ENCODE data around the gene CCDC12.

The CCDC12 gene

GRCh38 chr3:46976326-46977190 is at the start of gene CCDC12:
Gene CCDC12, minus strand, starts transcription at chr3:46976745. Its CDS starts 13 bp downstream, at chr3:46976732.
- peak; percentile 99 for DNase-seq (ENCODE audit: low spot score)

DNA sequence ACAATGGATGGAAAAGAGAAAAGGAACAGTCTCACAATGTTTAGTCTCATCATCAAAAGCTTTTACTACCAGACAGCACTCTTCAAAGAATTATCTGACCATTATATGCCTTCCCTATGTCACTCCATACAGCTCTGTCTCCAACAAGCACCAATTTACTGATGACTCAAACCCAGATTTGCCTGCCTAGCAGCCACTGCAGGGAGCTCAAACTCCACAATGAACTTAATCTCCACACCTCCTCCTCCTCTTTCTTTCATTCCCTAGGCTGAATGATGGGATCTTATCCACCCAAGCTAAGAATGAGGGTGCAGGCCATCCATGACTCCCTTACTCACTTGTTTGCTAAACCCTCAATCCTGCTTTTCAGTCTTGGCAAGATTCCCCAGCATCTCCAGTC is 48.4 kb upstream of the CCDC12 start:
- DNase-seq (ENCODE audit: low spot score) = no peak

- no peak for DNase-seq (ENCODE audit: low spot score)
Observed at GRCh38 chr3:47022641-47023071, 46.1 kb upstream of the CCDC12 start.

DNA sequence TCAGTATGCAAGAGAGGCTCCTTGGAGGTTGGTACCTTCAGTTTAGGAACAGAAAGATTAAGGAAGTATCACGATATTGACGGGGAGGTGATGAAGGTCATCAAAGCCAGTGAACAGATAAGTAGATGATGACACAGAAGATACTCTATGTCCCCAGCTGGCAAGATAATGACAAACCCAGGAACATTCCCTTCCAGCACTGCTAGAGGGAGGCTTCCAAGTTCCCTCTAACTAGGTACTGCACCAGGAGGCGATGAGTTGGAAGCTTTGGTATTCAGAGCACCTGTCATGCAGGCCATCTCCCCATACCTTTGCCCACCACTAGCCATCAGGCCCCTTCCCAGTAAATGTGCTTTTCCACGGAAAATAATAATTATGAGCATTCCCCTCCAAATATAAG is 43.8 kb upstream of the CCDC12 start:
- DNase-seq (ENCODE audit: low spot score) = no peak

GRCh38 chr3:47019201-47019600 is 42.7 kb upstream of the CCDC12 start:
- DNase-seq (ENCODE audit: low spot score) = no peak

- no peak for DNase-seq (ENCODE audit: low spot score)
Observed at GRCh38 chr3:47018269-47018611, 41.7 kb upstream of the CCDC12 start.

DNA sequence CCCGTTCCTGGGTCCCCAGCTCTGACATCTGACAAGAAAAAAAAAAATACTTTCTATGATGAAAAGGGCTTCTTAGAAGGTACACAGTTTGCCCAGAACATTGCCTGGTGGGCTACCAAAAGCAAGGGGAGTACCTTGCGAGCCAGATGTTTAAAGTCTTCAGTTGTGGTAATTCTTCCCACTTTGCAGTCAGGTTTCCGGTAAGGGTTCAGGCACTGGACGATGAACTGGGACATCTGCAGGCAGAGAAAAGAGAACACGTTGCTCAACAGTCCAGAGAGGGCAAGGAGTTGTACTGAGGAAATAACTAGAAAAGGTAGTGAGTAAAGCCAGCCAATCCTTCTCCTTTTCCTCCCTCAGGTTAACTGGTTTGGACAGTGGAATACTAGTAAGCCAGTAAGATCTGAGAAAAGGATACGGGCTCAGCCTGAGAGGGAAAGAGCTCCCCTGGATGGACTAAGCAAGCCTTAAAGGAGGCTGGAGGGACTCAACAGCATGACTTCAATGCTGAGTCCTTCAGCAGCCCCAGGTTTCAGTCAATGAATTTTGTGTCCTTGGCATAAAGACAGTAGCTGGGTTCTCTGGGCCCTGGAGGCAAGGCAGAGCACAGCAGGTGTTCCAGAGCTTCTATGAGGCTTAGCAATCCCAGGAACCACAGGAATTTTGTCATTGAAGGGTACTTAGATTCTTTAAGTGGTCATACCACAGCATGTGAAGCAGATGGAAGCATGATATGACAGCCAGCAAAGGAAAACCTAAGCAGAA is 41.1 kb upstream of the CCDC12 start:
- DNase-seq (ENCODE audit: low spot score) = no peak

DNA sequence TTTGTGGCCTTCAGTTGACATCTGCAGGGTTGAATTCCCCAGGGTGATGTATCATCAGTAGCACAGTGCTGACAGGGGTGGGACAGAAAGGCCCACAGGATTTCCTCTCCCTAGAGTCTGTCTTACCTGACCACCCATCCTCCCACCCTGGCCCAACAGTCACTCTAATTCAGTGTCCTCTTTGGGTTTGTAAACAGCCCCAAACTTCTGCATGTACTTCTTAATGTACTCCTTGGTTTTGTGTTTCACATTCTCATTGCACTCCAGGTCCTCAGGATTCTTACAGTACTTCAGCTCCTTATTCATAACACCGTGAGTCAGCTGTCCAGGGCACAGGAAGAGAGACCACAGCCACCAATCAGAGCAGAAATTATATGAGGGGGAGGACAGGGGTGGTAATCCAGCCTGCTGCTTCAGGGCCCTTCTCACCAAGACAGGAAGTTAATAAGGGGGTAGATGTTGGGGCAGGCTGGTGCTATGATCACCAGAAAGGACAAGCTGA is 40.4 kb upstream of the CCDC12 start:
- peak; percentile 42 for DNase-seq (ENCODE audit: low spot score)

GRCh38 chr3:47016086-47016933 is 39.8 kb upstream of the CCDC12 start:
- DNase-seq (ENCODE audit: low spot score) = no peak

DNA sequence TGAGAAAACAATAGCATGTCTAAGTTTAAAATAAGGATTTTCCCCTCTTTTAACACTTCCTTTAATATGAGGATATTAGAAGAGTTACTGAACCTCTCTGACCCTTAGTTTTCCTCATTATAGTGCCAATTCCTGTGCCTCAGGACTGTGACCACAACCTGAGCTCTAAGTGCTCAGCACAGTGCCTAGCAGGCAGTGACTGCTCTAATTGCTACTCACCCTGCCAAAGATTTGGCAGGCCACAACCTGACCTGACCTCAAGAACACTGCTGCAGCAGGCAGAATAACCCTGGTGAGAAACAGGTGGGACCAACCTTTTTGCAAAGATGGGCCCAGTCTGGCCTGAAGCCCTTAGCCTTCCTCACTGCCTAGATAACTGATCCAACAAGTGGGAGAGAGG is 38.6 kb upstream of the CCDC12 start:
- DNase-seq (ENCODE audit: low spot score) = no peak

DNA sequence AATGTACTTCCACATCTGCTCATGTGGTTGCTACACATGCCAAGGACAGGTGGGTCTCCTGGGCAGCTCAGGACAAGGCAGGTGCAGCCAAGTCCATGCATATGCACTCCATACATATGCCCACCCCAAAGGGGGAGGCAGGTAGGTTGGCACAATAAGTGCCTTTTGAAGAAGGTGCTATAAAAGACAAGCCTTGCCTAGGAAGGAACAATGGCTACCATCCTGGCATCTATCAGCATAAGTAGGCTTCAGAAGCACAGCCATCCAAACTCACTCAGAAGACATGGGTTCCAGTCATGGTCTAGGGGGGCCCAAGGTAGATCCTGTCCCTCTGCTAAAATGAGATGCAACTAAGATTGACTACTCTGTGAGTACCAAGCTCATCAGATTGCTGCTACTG is 37.5 kb upstream of the CCDC12 start:
- no peak for DNase-seq (ENCODE audit: low spot score)

DNA sequence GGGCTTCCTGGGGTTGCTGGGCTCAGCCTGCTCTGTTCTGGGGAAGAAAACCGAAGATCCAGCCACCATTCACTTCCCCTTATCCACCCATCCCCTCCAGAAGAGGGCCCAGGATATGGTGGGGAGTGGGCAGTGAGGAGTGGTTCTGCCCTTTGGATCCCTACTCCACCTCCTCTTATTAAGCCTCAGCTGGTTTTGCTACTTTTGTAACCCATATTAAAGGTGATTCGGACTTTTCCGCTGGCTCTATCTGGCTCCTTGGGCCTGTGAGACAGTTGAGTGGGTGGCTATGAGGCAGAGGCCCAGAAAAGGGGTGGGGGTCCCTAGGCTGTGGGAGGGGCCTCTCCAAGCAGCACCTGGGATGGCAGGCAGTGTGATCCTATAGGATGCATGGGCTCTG is 36.7 kb upstream of the CCDC12 start:
- no peak for DNase-seq (ENCODE audit: low spot score)

DNA sequence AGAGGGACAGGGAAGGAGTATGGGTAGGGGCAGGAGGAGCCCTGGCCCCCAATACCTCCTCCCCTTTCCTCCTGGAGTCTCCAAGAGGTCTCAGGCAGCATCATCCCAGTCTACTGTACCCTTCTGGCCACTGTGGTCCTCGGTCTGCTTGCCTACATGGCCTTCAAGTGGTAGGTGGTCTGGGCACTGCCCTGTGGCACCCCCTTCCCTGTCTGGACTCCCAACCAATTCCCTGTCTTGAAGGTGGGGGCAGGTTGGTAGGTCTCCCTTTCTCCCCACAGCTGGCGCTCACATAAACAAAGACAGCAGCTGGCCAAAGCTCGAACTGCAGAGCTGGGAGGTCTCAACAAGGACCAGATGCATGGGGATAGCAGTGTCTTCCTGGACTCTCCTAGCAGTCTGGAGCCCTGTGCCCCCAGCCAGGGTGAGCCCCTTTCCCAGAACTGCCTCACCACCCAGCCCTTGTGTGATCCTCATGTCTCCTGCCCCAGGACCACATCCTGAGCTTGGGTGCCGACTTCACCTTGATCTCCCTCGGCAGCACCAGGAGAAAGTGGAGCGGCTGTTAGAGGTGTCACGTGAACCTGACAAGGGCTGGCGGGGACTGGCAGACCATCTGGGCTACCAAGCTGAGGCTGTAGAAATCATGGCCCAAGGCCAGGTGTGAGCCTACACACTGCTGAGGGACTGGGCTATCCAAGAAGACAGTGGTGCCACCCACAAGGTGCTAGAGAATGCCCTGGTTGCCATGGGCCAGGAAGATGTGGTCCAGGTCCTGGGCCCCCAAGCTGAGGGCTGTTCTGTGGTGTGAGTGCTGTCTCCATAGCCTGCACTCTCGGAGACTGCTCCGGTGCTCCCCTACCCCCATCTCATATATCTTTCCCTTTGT is 36.0 kb upstream of the CCDC12 start:
- no peak for DNase-seq (ENCODE audit: low spot score)

- DNase-seq (ENCODE audit: low spot score) = no peak
Observed at GRCh38 chr3:47011371-47011770, 34.8 kb upstream of the CCDC12 start.

- no peak for DNase-seq (ENCODE audit: low spot score)
Observed at GRCh38 chr3:47010910-47011309, 34.4 kb upstream of the CCDC12 start.

GRCh38 chr3:47010111-47010712 is 33.7 kb upstream of the CCDC12 start:
- no peak for DNase-seq (ENCODE audit: low spot score)

DNA sequence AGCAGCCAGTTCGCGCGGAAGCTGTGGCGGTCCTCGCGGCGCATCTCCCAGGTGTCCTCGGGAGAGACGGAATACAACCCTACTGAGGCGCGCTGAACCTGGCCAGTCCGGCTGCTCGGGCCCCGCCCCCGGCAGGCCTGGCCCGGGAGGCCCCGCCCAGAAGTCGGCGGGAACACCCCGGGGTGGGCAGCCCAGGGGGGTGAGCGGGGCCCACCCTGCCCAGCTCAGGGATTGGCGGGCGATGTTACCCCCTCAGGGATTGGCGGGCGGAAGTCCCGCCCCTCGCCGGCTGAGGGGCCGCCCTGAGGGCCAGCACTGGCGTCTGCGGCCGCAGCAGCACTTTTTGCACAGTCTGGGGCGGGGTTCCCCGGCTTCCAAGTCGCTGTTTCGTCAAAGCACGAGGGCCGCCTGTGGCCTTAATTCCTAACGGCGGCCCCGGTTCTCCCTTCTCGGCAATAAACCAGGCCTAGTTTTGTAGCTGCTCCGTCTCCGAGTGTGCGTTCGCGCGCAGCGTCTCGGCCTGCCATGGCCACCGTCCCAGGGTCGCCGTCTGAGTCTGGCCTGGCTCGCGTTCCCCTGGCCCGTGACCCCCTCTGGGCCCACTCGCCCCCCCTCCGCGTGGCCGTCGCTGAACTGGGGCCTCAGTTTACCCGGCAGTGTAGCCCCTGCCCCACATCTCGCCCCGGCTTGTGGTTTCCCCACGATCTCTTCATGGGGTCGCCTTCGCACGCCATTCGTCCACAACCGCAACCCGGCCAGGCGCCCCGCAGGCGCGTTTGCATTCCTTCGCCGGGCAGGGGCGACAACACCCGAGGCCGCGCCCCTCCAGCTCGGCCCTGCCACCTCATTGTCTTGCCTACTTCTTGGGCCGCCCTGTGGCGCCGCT is 32.9 kb upstream of the CCDC12 start:
- DNase-seq (ENCODE audit: low spot score) = peak; percentile 95

GRCh38 chr3:47008851-47009224 is 32.3 kb upstream of the CCDC12 start:
- no peak for DNase-seq (ENCODE audit: low spot score)

DNA sequence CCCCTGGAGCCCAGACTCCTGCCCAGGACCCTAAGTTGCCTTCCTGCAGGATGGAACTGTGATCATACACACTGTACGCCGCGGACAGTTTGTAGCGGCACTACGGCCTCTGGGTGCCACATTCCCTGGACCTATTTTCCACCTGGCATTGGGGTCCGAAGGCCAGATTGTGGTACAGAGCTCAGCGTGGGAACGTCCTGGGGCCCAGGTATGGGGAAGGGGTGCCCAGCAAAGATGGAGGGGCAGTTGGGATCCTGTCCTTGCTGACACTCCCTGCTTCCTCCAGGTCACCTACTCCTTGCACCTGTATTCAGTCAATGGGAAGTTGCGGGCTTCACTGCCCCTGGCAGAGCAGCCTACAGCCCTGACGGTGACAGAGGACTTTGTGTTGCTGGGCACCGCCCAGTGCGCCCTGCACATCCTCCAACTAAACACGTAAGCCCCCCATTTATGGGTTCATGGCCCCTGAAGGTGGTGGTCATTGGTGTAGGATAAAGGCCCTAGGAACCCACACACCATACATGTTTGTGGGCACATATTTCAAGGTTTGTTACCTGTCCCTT is 31.8 kb upstream of the CCDC12 start:
- no peak for DNase-seq (ENCODE audit: low spot score)

Measured in COLO829 (cell line).